GM23338 (cell line): ENCODE results near the gene PARVB. TPM values are rescaled to one million over a fixed set of nuclear protein-coding genes. Genes with fewer than 3 reads are reported as not detected.

Source experiments
- ATAC-seq: fragments of 200-7000 bp; cut with Tn5 transposase; 3 replicates; pipeline ENCODE4 v1.9.1; 2020
- DNase-seq: peaks from one replicate; pipeline ENCODE4 v3.0.0-alpha.2; 2015; ENCODE audit warnings: low spot score
- H2AFZ ChIP-seq: fragments of 200-600 bp; sonication (generic); 2 replicates; pipeline ENCODE4 v1.8.0; 2016; ENCODE audit warnings: antibody characterized with exemption, mild to moderate bottlenecking, moderate library complexity
- H3F3A ChIP-seq: fragments of 200-600 bp; sonication (generic); replicated peaks from 2 replicates; pipeline ENCODE4 v1.8.0; 2017; ENCODE audit warnings: antibody characterized with exemption, mixed run types, low read depth
- H3K27ac ChIP-seq: fragments of 200-600 bp; sonication (generic); 2 replicates; pipeline ENCODE4 v1.6.1; 2016; ENCODE audit warnings: low read depth
- H3K27me3 ChIP-seq: fragments of 200-600 bp; sonication (generic); 2 replicates; pipeline ENCODE4 v1.8.0; 2016; ENCODE audit warnings: mild to moderate bottlenecking, mixed run types, moderate library complexity; ENCODE audit not compliant: insufficient read depth
- H3K36me3 ChIP-seq: fragments of 200-600 bp; sonication (generic); 2 replicates; pipeline ENCODE4 v1.8.0; 2016; ENCODE audit warnings: mild to moderate bottlenecking; ENCODE audit not compliant: insufficient read depth
- H3K4me1 ChIP-seq: fragments of 200-600 bp; sonication (generic); 2 replicates; pipeline ENCODE4 v1.8.0; 2016; ENCODE audit warnings: mild to moderate bottlenecking, moderate library complexity; ENCODE audit not compliant: insufficient read depth
- H3K4me2 ChIP-seq: fragments of 200-600 bp; sonication (generic); 2 replicates; pipeline ENCODE4 v1.7.1; 2017; ENCODE audit warnings: mixed run types
- H3K4me3 ChIP-seq: fragments of 200-600 bp; sonication (generic); 2 replicates; pipeline ENCODE4 v1.6.1; 2016; ENCODE audit warnings: mixed run types
- H3K79me2 ChIP-seq: fragments of 200-600 bp; sonication (generic); replicated peaks from 2 replicates; pipeline ENCODE4 v1.8.0; 2017; ENCODE audit warnings: mild to moderate bottlenecking; ENCODE audit not compliant: insufficient read depth
- H3K9me2 ChIP-seq: fragments of 200-600 bp; sonication (generic); 2 replicates; pipeline ENCODE4 v1.8.0; 2017; ENCODE audit not compliant: insufficient read depth
- H4K20me1 ChIP-seq: fragments of 200-600 bp; sonication (generic); replicated peaks from 2 replicates; pipeline ENCODE4 v1.8.0; 2017; ENCODE audit warnings: mild to moderate bottlenecking; ENCODE audit not compliant: insufficient read depth
- H3K27ac Mint-ChIP-seq: 2 replicates; pipeline ENCODE4 v1.8.0; 2020; ENCODE audit warnings: inconsistent platforms, mild to moderate bottlenecking, moderate library complexity, mixed read lengths
- H3K27me3 Mint-ChIP-seq: 3 replicates; pipeline ENCODE4 v1.8.0; 2022; ENCODE audit warnings: low read depth, mild to moderate bottlenecking, moderate library complexity, mixed read lengths, inconsistent platforms; ENCODE audit not compliant: insufficient read depth, poor library complexity
- H3K36me3 Mint-ChIP-seq: 3 replicates; pipeline ENCODE4 v1.8.0; 2021; ENCODE audit warnings: low read depth, mild to moderate bottlenecking, inconsistent platforms, moderate library complexity, mixed read lengths
- H3K4me1 Mint-ChIP-seq: 3 replicates; pipeline ENCODE4 v1.8.0; 2020; ENCODE audit warnings: mild to moderate bottlenecking, inconsistent platforms, mixed read lengths
- H3K4me3 Mint-ChIP-seq: 3 replicates; pipeline ENCODE4 v1.8.0; 2021; ENCODE audit warnings: moderate library complexity, mild to moderate bottlenecking, inconsistent platforms, mixed read lengths
- H3K9me3 Mint-ChIP-seq: 3 replicates; pipeline ENCODE4 v1.8.0; 2020; ENCODE audit warnings: moderate library complexity, mild to moderate bottlenecking, inconsistent platforms, mixed read lengths
- CREB1 ChIP-seq: fragments of 250-450 bp; sonication (Bioruptor Pico); IDR thresholded peaks from 2 replicates; pipeline ENCODE4 v1.5.0; 2020; ENCODE audit warnings: low read depth, mild to moderate bottlenecking, moderate library complexity
- EZH2 ChIP-seq: fragments of 200-600 bp; sonication (generic); IDR thresholded peaks from one replicate; pipeline ENCODE4 v1.8.0; 2017; ENCODE audit warnings: antibody characterized with exemption, mild to moderate bottlenecking, low read depth; ENCODE audit not compliant: unreplicated experiment
- EZH2phosphoT487 ChIP-seq: fragments of 200-600 bp; sonication (generic); IDR thresholded peaks from one replicate; pipeline ENCODE4 v1.8.1; 2018; ENCODE audit warnings: antibody characterized with exemption; ENCODE audit not compliant: unreplicated experiment
- JUNB ChIP-seq: IDR thresholded peaks from one replicate; pipeline ENCODE4 v1.6.1; 2016; ENCODE audit warnings: antibody characterized with exemption; ENCODE audit not compliant: unreplicated experiment
- NANOG ChIP-seq: IDR thresholded peaks from 2 replicates; pipeline ENCODE4 v1.6.1; 2016; ENCODE audit warnings: antibody characterized with exemption, borderline replicate concordance
- POLR2AphosphoS5 ChIP-seq: IDR thresholded peaks from 2 replicates; pipeline ENCODE4 v1.6.1; 2016; ENCODE audit warnings: antibody characterized with exemption, low read depth
- STAT1 ChIP-seq: IDR thresholded peaks from one replicate; pipeline ENCODE4 v1.6.1; 2016; ENCODE audit warnings: antibody characterized with exemption; ENCODE audit not compliant: unreplicated experiment
- ZNF114 ChIP-seq: fragments of 250-450 bp; sonication (Bioruptor Pico); IDR thresholded peaks from 2 replicates; pipeline ENCODE4 v1.5.0; 2020; ENCODE audit warnings: mild to moderate bottlenecking, moderate library complexity
- ZNF331 ChIP-seq: fragments of 250-450 bp; sonication (Bioruptor Pico); IDR thresholded peaks from 2 replicates; pipeline ENCODE4 v1.5.0; 2020; ENCODE audit warnings: low read depth, mild to moderate bottlenecking, moderate library complexity
- polyA plus RNA-seq: library from polyadenylated mRNA; unstranded; fragments of >200 nt; fragmentation: Nextera tagmentation; extraction: Ambion mirVana; gene quantifications from 2 replicates; pipeline ENCODE4 v1.2.1, GENCODE V29; 2016
- total RNA-seq: library from RNA; depleted of rRNA; stranded (reverse); fragments of >200 nt; shearing (Covaris generic); gene quantifications from 2 replicates; pipeline ENCODE4 v1.2.3, GENCODE V29; 2014
- TF ChIP-seq, protein P1 (sequence below): fragments of 250-450 bp; sonication (Bioruptor Pico); IDR thresholded peaks from 2 replicates; pipeline ENCODE4 v1.5.0; 2020; ENCODE audit warnings: mild to moderate bottlenecking, moderate library complexity
- TF ChIP-seq, protein P2 (sequence below): IDR thresholded peaks from one replicate; pipeline ENCODE4 v1.6.1; 2018; ENCODE audit warnings: antibody characterized with exemption; ENCODE audit not compliant: unreplicated experiment
- TF ChIP-seq, protein P3 (sequence below): IDR thresholded peaks from 2 replicates; pipeline ENCODE4 v1.6.1; 2016; ENCODE audit warnings: antibody characterized with exemption
- TF ChIP-seq, protein P4 (sequence below), 2 experiments: fragments of 200-600 bp in 1 of 2; sonication (generic) in 1 of 2; conservative IDR thresholded peaks; 2 replicates each; pipeline versions ENCODE4 v1.5.1 to v1.6.1; 2016 to 2017; ENCODE audit warnings: antibody characterized with exemption in 2 of 2, low read depth in 2 of 2, mild to moderate bottlenecking in 2 of 2, moderate library complexity in 1 of 2

PARVB gene
- total and polyA plus RNA-seq, 2 experiments from 2014 or later = 4.3 to 7.7 TPM

DNA sequence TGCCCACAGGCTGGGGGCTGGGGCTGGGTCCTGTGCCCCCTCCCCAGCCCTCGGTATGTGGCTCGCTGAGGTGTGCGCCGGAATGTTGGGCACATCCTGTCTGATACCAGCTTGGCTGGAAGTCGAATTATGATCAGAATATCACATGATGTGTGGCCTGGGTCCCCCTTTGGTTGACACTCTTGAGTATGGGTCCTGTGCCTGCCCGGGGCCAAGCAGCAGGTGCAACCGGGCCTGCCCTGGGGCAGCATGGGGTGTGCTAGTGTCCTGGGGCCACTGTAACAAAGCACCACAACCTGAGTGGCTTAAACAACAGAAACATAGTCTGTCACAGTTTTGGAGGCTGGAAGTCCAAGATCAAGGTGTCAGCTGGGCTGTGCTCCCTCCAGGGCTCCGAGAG is 52.7 kb downstream of the PARVB start:
- no peak for TF ChIP-seq ZNF114 (CRISPR knock-in tag)
- TF ChIP-seq, protein P1, sequence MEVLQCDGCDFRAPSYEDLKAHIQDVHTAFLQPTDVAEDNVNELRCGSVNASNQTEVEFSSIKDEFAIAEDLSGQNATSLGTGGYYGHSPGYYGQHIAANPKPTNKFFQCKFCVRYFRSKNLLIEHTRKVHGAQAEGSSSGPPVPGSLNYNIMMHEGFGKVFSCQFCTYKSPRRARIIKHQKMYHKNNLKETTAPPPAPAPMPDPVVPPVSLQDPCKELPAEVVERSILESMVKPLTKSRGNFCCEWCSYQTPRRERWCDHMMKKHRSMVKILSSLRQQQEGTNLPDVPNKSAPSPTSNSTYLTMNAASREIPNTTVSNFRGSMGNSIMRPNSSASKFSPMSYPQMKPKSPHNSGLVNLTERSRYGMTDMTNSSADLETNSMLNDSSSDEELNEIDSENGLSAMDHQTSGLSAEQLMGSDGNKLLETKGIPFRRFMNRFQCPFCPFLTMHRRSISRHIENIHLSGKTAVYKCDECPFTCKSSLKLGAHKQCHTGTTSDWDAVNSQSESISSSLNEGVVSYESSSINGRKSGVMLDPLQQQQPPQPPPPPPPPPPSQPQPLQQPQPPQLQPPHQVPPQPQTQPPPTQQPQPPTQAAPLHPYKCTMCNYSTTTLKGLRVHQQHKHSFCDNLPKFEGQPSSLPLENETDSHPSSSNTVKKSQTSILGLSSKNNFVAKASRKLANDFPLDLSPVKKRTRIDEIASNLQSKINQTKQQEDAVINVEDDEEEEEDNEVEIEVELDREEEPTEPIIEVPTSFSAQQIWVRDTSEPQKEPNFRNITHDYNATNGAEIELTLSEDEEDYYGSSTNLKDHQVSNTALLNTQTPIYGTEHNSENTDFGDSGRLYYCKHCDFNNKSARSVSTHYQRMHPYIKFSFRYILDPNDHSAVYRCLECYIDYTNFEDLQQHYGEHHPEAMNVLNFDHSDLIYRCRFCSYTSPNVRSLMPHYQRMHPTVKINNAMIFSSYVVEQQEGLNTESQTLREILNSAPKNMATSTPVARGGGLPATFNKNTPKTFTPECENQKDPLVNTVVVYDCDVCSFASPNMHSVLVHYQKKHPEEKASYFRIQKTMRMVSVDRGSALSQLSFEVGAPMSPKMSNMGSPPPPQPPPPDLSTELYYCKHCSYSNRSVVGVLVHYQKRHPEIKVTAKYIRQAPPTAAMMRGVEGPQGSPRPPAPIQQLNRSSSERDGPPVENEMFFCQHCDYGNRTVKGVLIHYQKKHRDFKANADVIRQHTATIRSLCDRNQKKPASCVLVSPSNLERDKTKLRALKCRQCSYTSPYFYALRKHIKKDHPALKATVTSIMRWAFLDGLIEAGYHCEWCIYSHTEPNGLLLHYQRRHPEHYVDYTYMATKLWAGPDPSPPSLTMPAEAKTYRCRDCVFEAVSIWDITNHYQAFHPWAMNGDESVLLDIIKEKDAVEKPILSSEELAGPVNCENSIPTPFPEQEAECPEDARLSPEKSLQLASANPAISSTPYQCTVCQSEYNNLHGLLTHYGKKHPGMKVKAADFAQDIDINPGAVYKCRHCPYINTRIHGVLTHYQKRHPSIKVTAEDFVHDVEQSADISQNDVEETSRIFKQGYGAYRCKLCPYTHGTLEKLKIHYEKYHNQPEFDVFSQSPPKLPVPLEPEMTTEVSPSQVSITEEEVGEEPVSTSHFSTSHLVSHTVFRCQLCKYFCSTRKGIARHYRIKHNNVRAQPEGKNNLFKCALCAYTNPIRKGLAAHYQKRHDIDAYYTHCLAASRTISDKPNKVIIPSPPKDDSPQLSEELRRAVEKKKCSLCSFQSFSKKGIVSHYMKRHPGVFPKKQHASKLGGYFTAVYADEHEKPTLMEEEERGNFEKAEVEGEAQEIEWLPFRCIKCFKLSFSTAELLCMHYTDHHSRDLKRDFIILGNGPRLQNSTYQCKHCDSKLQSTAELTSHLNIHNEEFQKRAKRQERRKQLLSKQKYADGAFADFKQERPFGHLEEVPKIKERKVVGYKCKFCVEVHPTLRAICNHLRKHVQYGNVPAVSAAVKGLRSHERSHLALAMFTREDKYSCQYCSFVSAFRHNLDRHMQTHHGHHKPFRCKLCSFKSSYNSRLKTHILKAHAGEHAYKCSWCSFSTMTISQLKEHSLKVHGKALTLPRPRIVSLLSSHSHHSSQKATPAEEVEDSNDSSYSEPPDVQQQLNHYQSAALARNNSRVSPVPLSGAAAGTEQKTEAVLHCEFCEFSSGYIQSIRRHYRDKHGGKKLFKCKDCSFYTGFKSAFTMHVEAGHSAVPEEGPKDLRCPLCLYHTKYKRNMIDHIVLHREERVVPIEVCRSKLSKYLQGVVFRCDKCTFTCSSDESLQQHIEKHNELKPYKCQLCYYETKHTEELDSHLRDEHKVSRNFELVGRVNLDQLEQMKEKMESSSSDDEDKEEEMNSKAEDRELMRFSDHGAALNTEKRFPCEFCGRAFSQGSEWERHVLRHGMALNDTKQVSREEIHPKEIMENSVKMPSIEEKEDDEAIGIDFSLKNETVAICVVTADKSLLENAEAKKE = no peak
- no peak for TF ChIP-seq EZH2
- TF ChIP-seq, protein P2, sequence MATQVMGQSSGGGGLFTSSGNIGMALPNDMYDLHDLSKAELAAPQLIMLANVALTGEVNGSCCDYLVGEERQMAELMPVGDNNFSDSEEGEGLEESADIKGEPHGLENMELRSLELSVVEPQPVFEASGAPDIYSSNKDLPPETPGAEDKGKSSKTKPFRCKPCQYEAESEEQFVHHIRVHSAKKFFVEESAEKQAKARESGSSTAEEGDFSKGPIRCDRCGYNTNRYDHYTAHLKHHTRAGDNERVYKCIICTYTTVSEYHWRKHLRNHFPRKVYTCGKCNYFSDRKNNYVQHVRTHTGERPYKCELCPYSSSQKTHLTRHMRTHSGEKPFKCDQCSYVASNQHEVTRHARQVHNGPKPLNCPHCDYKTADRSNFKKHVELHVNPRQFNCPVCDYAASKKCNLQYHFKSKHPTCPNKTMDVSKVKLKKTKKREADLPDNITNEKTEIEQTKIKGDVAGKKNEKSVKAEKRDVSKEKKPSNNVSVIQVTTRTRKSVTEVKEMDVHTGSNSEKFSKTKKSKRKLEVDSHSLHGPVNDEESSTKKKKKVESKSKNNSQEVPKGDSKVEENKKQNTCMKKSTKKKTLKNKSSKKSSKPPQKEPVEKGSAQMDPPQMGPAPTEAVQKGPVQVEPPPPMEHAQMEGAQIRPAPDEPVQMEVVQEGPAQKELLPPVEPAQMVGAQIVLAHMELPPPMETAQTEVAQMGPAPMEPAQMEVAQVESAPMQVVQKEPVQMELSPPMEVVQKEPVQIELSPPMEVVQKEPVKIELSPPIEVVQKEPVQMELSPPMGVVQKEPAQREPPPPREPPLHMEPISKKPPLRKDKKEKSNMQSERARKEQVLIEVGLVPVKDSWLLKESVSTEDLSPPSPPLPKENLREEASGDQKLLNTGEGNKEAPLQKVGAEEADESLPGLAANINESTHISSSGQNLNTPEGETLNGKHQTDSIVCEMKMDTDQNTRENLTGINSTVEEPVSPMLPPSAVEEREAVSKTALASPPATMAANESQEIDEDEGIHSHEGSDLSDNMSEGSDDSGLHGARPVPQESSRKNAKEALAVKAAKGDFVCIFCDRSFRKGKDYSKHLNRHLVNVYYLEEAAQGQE = no peak
- no peak for TF ChIP-seq EZH2phosphoT487
- TF ChIP-seq STAT1 = no peak
- TF ChIP-seq ZNF331 (CRISPR knock-in tag) = no peak
- TF ChIP-seq NANOG = no peak
- TF ChIP-seq, protein P3, sequence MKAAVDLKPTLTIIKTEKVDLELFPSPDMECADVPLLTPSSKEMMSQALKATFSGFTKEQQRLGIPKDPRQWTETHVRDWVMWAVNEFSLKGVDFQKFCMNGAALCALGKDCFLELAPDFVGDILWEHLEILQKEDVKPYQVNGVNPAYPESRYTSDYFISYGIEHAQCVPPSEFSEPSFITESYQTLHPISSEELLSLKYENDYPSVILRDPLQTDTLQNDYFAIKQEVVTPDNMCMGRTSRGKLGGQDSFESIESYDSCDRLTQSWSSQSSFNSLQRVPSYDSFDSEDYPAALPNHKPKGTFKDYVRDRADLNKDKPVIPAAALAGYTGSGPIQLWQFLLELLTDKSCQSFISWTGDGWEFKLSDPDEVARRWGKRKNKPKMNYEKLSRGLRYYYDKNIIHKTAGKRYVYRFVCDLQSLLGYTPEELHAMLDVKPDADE = no peak
- no peak for TF ChIP-seq CREB1
- TF ChIP-seq, protein P4, sequence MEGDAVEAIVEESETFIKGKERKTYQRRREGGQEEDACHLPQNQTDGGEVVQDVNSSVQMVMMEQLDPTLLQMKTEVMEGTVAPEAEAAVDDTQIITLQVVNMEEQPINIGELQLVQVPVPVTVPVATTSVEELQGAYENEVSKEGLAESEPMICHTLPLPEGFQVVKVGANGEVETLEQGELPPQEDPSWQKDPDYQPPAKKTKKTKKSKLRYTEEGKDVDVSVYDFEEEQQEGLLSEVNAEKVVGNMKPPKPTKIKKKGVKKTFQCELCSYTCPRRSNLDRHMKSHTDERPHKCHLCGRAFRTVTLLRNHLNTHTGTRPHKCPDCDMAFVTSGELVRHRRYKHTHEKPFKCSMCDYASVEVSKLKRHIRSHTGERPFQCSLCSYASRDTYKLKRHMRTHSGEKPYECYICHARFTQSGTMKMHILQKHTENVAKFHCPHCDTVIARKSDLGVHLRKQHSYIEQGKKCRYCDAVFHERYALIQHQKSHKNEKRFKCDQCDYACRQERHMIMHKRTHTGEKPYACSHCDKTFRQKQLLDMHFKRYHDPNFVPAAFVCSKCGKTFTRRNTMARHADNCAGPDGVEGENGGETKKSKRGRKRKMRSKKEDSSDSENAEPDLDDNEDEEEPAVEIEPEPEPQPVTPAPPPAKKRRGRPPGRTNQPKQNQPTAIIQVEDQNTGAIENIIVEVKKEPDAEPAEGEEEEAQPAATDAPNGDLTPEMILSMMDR (conservative IDR thresholded peaks at IDR 0.05; ENCODE audit: low read depth in 2 of 2) = no peak
- TF ChIP-seq JUNB = no peak
- TF ChIP-seq POLR2AphosphoS5 = no peak
- no peaks in the 10 kb centered on the region for H3K9me2 ChIP-seq
- H3K4me3 ChIP-seq = no peak overlapping the region
- ATAC-seq (no peak), DNase-seq (no peak)
- no peak overlapping the region for H3K27ac ChIP-seq
- peaks cover 4% of the 10 kb centered on the region for H3K4me1 ChIP-seq
- H3K4me3 Mint-ChIP-seq = no peak overlapping the region
- H3K27me3 ChIP-seq = no peaks in the 10 kb centered on the region
- H2AFZ ChIP-seq = no peak overlapping the region
- H3K27me3 Mint-ChIP-seq = peaks cover 4% of the 10 kb centered on the region
- no peaks in the 10 kb centered on the region; the same call in 1 of the 2 replicates for H4K20me1 ChIP-seq
- no peaks in the 10 kb centered on the region; the same call in 2 of the 3 replicates for H3K4me1 Mint-ChIP-seq
- no peak overlapping the region for H3K27ac Mint-ChIP-seq
- H3K36me3 Mint-ChIP-seq = no peaks in the 10 kb centered on the region
- H3K4me2 ChIP-seq = no peak overlapping the region
- H3K79me2 ChIP-seq = no peaks in the 10 kb centered on the region
- no peaks in the 10 kb centered on the region for H3F3A ChIP-seq
- no peaks in the 10 kb centered on the region for H3K36me3 ChIP-seq
- no peaks in the 10 kb centered on the region for H3K9me3 Mint-ChIP-seq
